PC-3 (cell line): ENCODE measurements around the gene CD274. TPM values are rescaled to one million over a fixed set of nuclear protein-coding genes. Genes with fewer than 3 reads are reported as not detected.

Source experiments
- ATAC-seq: fragments of 200-7000 bp; cut with Tn5 transposase; 2 replicates; pipeline ENCODE4 v1.9.1; 2020; ENCODE audit warnings: mild to moderate bottlenecking, moderate library complexity
- BruUV-seq: library from RNA; stranded (reverse); fragments of 400-500 nt; replicated peaks from 2 replicates; lab custom pipeline; 2021; lab: Mats Ljungman, UMichigan
- CTCF ChIA-PET: fragments of 300-600 bp; sonication (Branson Sonifier 250); formaldehyde crosslinking; loops from one replicate; lab custom pipeline; 2022; ENCODE audit warnings: antibody characterized with exemption; lab: Charles Lee
- POLR2A ChIA-PET: fragments of 300-600 bp; sonication (Branson Sonifier 250); formaldehyde crosslinking; loops from one replicate; lab custom pipeline; 2022; ENCODE audit warnings: antibody characterized with exemption; ENCODE audit not compliant: unreplicated experiment; lab: Charles Lee
- DNase-seq: peaks from one replicate; pipeline ENCODE4 v3.0.0-alpha.2; 2015
- H2AFZ ChIP-seq: fragments of 300-600 bp; sonication (generic); 2 replicates; pipeline ENCODE4 v1.6.0; 2016; ENCODE audit warnings: antibody characterized with exemption, low read length
- H3F3A ChIP-seq: fragments of 300-600 bp; sonication (generic); one replicate; pipeline ENCODE4 v1.6.0; 2017; ENCODE audit warnings: antibody characterized with exemption, low read length, control low read depth, mild to moderate bottlenecking; ENCODE audit not compliant: unreplicated experiment
- H3K27ac ChIP-seq: fragments of 300-600 bp; sonication (generic); 2 replicates; pipeline ENCODE4 v1.5.1; 2016; ENCODE audit warnings: mild to moderate bottlenecking, low read length
- H3K27me3 ChIP-seq: fragments of 300-600 bp; sonication (generic); 2 replicates; pipeline ENCODE4 v1.6.1; 2016; ENCODE audit warnings: low read length, mixed read lengths
- H3K36me3 ChIP-seq: fragments of 300-600 bp; sonication (generic); 2 replicates; pipeline ENCODE4 v1.6.1; 2016; ENCODE audit warnings: low read depth, mixed run types, low read length, mixed read lengths
- H3K4me1 ChIP-seq: fragments of 300-600 bp; sonication (generic); 2 replicates; pipeline ENCODE4 v1.5.1; 2016; ENCODE audit warnings: low read length; ENCODE audit not compliant: insufficient read depth
- H3K4me2 ChIP-seq: fragments of 300-600 bp; sonication (generic); 2 replicates; pipeline ENCODE4 v1.6.0; 2016; ENCODE audit warnings: low read length
- H3K4me3 ChIP-seq: fragments of 300-600 bp; sonication (generic); 2 replicates; pipeline ENCODE4 v1.5.1; 2016; ENCODE audit warnings: mild to moderate bottlenecking, low read length, mixed read lengths
- H3K79me2 ChIP-seq: fragments of 300-600 bp; sonication (generic); 2 replicates; pipeline ENCODE4 v1.6.1; 2017; ENCODE audit warnings: low read length, mixed read lengths
- H3K9ac ChIP-seq: fragments of 300-600 bp; sonication (generic); 2 replicates; pipeline ENCODE4 v1.6.0; 2016; ENCODE audit warnings: mild to moderate bottlenecking, low read length
- H3K9me2 ChIP-seq: fragments of 300-600 bp; sonication (generic); replicated peaks from 2 replicates; pipeline ENCODE4 v1.6.1; 2016; ENCODE audit warnings: mixed run types, low read length, mixed read lengths
- H3K9me3 ChIP-seq: fragments of 300-600 bp; sonication (generic); 2 replicates; pipeline ENCODE4 v1.6.1; 2016; ENCODE audit warnings: low read length, mixed read lengths
- H4K20me1 ChIP-seq: fragments of 300-600 bp; sonication (generic); 2 replicates; pipeline ENCODE4 v1.6.1; 2016; ENCODE audit warnings: low read length, mixed read lengths
- CTCF ChIP-seq: fragments of 300-600 bp; sonication (generic); conservative IDR thresholded peaks from 2 replicates; pipeline ENCODE4 v1.5.1; 2017; ENCODE audit warnings: antibody characterized with exemption, low read depth, mild to moderate bottlenecking, low read length
- EZH2 ChIP-seq: fragments of 300-600 bp; sonication (generic); IDR thresholded peaks from one replicate; pipeline ENCODE4 v1.6.1; 2017; ENCODE audit warnings: antibody characterized with exemption, mild to moderate bottlenecking, low read length; ENCODE audit not compliant: unreplicated experiment
- EZH2phosphoT487 ChIP-seq: fragments of 300-600 bp; sonication (generic); IDR thresholded peaks from 2 replicates; pipeline ENCODE4 v1.6.1; 2018; ENCODE audit warnings: mild to moderate bottlenecking, antibody characterized with exemption, low read length, borderline replicate concordance
- intact Hi-C: fragments of 100-400 bp; cut with micrococcal nuclease; formaldehyde crosslinking; loops from 2 replicates; pipeline ENCODE4 v1.9.0; 2023
- total RNA-seq: library from RNA; depleted of rRNA; stranded (reverse); fragments of >200 nt; gene quantifications from 2 replicates; pipeline ENCODE4 v1.2.3, GENCODE V29; 2014

CD274 gene
- total RNA-seq, 1 experiment from 2014 or later, result 3.8 TPM

- H3K9me3 ChIP-seq, result no peaks in the 10 kb centered on the region
- H4K20me1 ChIP-seq, result no peaks in the 10 kb centered on the region
- no peaks in the 10 kb centered on the region for H3K9me2 ChIP-seq
- no TSS peak for BruUV-seq
- no peak for ATAC-seq
- H2AFZ ChIP-seq, result no peak overlapping the region
- no peaks in the 10 kb centered on the region for H3F3A ChIP-seq
- peaks cover 61% of the 10 kb centered on the region for H3K79me2 ChIP-seq
- peak overlapping the region; percentile 70 for H3K4me2 ChIP-seq
- ChIA-PET CTCF (no interaction called here), POLR2A (no interaction called here)
- no peak overlapping the region for H3K9ac ChIP-seq
- H3K27ac ChIP-seq, result no peak overlapping the region
- peaks cover 77% of the 10 kb centered on the region for H3K4me1 ChIP-seq
- peak overlapping the region; percentile 45 for H3K4me3 ChIP-seq
- TF ChIP-seq CTCF (no peak), EZH2phosphoT487 (no peak), EZH2 (no peak)
- 0 out of 2 replicates have a peak, but pooled peaks cover 5% of the 10 kb centered on the region for H3K36me3 ChIP-seq
- intact Hi-C loops, result no loop called here
- no peaks in the 10 kb centered on the region for H3K27me3 ChIP-seq
- no peak for DNase-seq
These were observed 1.9 kb downstream of the CD274 start for GRCh38 chr9:5452286-5452609.

GRCh38 chr9:5453004-5453403 lies 2.7 kb downstream of the CD274 start:
- ChIA-PET CTCF (no interaction called here), POLR2A (no interaction called here)
- H2AFZ ChIP-seq, result no peak overlapping the region
- DNase-seq (peak; percentile 25), ATAC-seq (no peak)
- no peaks in the 10 kb centered on the region for H3K9me3 ChIP-seq
- no peak overlapping the region for H3K27ac ChIP-seq
- H3K79me2 ChIP-seq, result peaks cover 61% of the 10 kb centered on the region
- no peak overlapping the region for H3K9ac ChIP-seq
- no peaks in the 10 kb centered on the region for H3K27me3 ChIP-seq
- no peaks in the 10 kb centered on the region for H3K9me2 ChIP-seq
- peak overlapping the region; percentile 31; the same call in 1 of the 2 replicates for H3K4me3 ChIP-seq
- intact Hi-C loops, result no loop called here
- no peaks in the 10 kb centered on the region for H4K20me1 ChIP-seq
- no peak for TF ChIP-seq CTCF
- no peak for TF ChIP-seq EZH2
- no peak for TF ChIP-seq EZH2phosphoT487
- no peaks in the 10 kb centered on the region for H3F3A ChIP-seq
- peaks cover 69% of the 10 kb centered on the region for H3K4me1 ChIP-seq
- peak overlapping the region; percentile 73 for H3K4me2 ChIP-seq
- H3K36me3 ChIP-seq, result peaks cover 6% of the 10 kb centered on the region; the same call in 1 of the 2 replicates
- no TSS peak for BruUV-seq

- intact Hi-C loops, result no loop called here
- CTCF ChIA-PET, result no interaction called here
- TF ChIP-seq CTCF (no peak), EZH2 (no peak), EZH2phosphoT487 (no peak)
- Histone ChIP-seq H2AFZ (no peak overlapping the region), H3K36me3 (peaks cover 11% of the 10 kb centered on the region; the same call in 1 of the 2 replicates), H3K9ac (no peak overlapping the region), H3K4me3 (peak overlapping the region; percentile 31; the same call in 1 of the 2 replicates), H3K9me3 (no peaks in the 10 kb centered on the region), H3K27me3 (no peaks in the 10 kb centered on the region), H4K20me1 (no peaks in the 10 kb centered on the region), H3K4me2 (peak overlapping the region; percentile 73), H3F3A (no peaks in the 10 kb centered on the region), H3K27ac (no peak overlapping the region), H3K79me2 (peaks cover 61% of the 10 kb centered on the region), H3K4me1 (peaks cover 63% of the 10 kb centered on the region), H3K9me2 (no peaks in the 10 kb centered on the region)
- DNase-seq (no peak), ATAC-seq (no peak)
- no TSS peak for BruUV-seq
- POLR2A ChIA-PET, result no interaction called here
These were observed 3.3 kb downstream of the CD274 start for GRCh38 chr9:5453673-5454072.
